ENCODE measurements around the gene PDGFRB. TPM values are rescaled to one million over a fixed set of nuclear protein-coding genes. Genes with fewer than 3 reads are reported as not detected.

Gene PDGFRB
- total and polyA plus RNA-seq, 9 of the 15 experiments (the other 6 are each of a cell fraction or from before 2014, with no cell fraction given): 0.01 to 1.5 (median 0.09) TPM; not detected in 3

DNA sequence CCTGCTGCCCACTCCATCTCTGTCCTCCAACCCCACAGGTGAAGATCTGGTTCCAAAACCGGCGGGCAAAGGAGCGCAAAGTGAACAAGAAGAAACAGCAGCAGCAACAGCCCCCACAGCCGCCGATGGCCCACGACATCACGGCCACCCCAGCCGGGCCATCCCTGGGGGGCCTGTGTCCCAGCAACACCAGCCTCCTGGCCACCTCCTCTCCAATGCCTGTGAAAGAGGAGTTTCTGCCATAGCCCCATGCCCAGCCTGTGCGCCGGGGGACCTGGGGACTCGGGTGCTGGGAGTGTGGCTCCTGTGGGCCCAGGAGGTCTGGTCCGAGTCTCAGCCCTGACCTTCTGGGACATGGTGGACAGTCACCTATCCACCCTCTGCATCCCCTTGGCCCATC is 27.8 kb upstream of the PDGFRB start (continued):
- TF ChIP-seq, protein P1, sequence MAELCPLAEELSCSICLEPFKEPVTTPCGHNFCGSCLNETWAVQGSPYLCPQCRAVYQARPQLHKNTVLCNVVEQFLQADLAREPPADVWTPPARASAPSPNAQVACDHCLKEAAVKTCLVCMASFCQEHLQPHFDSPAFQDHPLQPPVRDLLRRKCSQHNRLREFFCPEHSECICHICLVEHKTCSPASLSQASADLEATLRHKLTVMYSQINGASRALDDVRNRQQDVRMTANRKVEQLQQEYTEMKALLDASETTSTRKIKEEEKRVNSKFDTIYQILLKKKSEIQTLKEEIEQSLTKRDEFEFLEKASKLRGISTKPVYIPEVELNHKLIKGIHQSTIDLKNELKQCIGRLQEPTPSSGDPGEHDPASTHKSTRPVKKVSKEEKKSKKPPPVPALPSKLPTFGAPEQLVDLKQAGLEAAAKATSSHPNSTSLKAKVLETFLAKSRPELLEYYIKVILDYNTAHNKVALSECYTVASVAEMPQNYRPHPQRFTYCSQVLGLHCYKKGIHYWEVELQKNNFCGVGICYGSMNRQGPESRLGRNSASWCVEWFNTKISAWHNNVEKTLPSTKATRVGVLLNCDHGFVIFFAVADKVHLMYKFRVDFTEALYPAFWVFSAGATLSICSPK (IDR thresholded peaks at IDR 0.05; ENCODE audit: borderline replicate concordance): no peak

DNA sequence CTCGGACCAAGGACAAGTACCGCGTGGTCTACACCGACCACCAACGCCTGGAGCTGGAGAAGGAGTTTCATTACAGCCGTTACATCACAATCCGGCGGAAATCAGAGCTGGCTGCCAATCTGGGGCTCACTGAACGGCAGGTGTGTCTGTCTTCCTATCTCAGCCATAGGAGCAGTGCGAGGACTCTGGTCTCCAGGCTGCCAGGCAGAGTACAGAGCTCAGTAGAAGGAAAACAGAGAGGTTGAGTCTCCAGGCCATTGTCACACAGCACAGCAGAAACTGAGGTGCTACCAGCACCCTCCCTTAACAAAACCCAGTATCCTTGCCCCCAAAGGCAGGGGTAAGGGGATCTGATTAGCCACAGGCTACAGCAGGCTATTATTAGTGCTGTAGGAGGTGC is 27.1 kb upstream of the PDGFRB start:
- no peak for FAIRE-seq
- BruUV-seq (replicated peaks): no TSS peak
- CTCF ChIA-PET (ENCODE audit: low intra/inter-chr PET ratio): no interaction called here
- TF ChIP-seq NR2C1 (IDR thresholded peaks at IDR 0.05) (no peak), NR2C1 (tag; IDR thresholded peaks at IDR 0.05) (no peak), KDM1A (IDR thresholded peaks at IDR 0.05) (peak in 1 of 2 experiments; percentile 61; a peak in 2 of 4 replicates), PYGO2 (tag; IDR thresholded peaks at IDR 0.05) (no peak), PTBP1 (IDR thresholded peaks at IDR 0.05; ENCODE audit: low read depth, low read length) (peak; percentile 83; the same call in 1 of the 2 replicates), ZFP36 (IDR thresholded peaks at IDR 0.05; ENCODE audit: low read depth, low read length, partially characterized antibody) (peak; percentile 90), DACH1 (IDR thresholded peaks at IDR 0.05; ENCODE audit: partially characterized antibody) (peak; percentile 18), HDAC2 (IDR thresholded peaks at IDR 0.05) (peak; percentile 61; the same call in 1 of the 2 replicates), FOXA3 (CRISPR knock-in tag; conservative IDR thresholded peaks at IDR 0.05 in 1 of 2, IDR thresholded peaks at IDR 0.05 in 1 of 2) (peak in 1 of 2 experiments; percentile 19; a peak in 1 of 4 replicates), BCOR (IDR thresholded peaks at IDR 0.05) (peak; percentile 82), RBM25 (IDR thresholded peaks at IDR 0.05; ENCODE audit: low read depth, low read length, severe bottlenecking) (peak; percentile 90)
- TF ChIP-seq, protein P2, sequence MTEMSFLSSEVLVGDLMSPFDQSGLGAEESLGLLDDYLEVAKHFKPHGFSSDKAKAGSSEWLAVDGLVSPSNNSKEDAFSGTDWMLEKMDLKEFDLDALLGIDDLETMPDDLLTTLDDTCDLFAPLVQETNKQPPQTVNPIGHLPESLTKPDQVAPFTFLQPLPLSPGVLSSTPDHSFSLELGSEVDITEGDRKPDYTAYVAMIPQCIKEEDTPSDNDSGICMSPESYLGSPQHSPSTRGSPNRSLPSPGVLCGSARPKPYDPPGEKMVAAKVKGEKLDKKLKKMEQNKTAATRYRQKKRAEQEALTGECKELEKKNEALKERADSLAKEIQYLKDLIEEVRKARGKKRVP (CRISPR knock-in tag; IDR thresholded peaks at IDR 0.05): no peak
- TF ChIP-seq, protein P3, sequence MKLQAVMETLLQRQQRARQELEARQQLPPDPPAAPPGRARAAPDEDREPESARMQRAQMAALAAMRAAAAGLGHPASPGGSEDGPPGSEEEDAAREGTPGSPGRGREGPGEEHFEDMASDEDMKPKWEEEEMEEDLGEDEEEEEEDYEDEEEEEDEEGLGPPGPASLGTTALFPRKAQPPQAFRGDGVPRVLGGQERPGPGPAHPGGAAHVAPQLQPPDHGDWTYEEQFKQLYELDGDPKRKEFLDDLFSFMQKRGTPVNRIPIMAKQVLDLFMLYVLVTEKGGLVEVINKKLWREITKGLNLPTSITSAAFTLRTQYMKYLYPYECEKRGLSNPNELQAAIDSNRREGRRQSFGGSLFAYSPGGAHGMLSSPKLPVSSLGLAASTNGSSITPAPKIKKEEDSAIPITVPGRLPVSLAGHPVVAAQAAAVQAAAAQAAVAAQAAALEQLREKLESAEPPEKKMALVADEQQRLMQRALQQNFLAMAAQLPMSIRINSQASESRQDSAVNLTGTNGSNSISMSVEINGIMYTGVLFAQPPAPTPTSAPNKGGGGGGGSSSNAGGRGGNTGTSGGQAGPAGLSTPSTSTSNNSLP (IDR thresholded peaks at IDR 0.05; ENCODE audit: borderline replicate concordance, low read depth, low read length): no peak

More for the DNA sequence above, 27.1 kb upstream of the PDGFRB start:
- Histone ChIP-seq H3K4me2 (ENCODE audit: insufficient read depth, low read length) (no peak overlapping the region), H3K27me3 (ENCODE audit: control insufficient read depth in 2 of 2, insufficient read depth in 2 of 2, low read length in 2 of 2) (peaks cover 11 to 54% of the 10 kb centered on the region in 2 experiments), H3K9me1 (ENCODE audit: control insufficient read depth, insufficient read depth, low read length) (no peaks in the 10 kb centered on the region), H3K27ac (ENCODE audit: extremely low read depth, low read depth, low read length) (no peak overlapping the region), H3K9me3 (replicated peaks; ENCODE audit: control insufficient read depth, insufficient read depth, low read depth, low read length) (no peaks in the 10 kb centered on the region), H2AFZ (ENCODE audit: low read depth, low read length) (no peak overlapping the region), H3K79me2 (ENCODE audit: control insufficient read depth, insufficient read depth, low read length) (no peaks in the 10 kb centered on the region), H3K4me1 (replicated peaks in 1 of 2; ENCODE audit: control insufficient read depth in 2 of 2, insufficient read depth in 2 of 2, low read length in 2 of 2) (peaks cover 0 to 4% of the 10 kb centered on the region in 2 experiments; a peak in 2 of 5 replicates), H3K9ac (ENCODE audit: insufficient read depth in 1 of 2, low read depth in 2 of 2, low read length in 2 of 2) (no peak overlapping the region; a peak in 1 of 4 replicates), H3K4me3 (no peak overlapping the region), H3K36me3 (ENCODE audit: control insufficient read depth, insufficient read depth, low read length) (no peaks in the 10 kb centered on the region), H4K20me1 (replicated peaks; ENCODE audit: control insufficient read depth, insufficient read depth, low read length) (0 out of 2 replicates have a peak, but pooled peaks cover 3% of the 10 kb centered on the region)
- intact Hi-C loops (cut with micrococcal nuclease) (no loop called here), in situ Hi-C loops (cut with MboI) (no loop called here)
- POLR2A ChIA-PET: interaction anchor here (0.8 to 1.4 kb wide), 2 partner anchors 10 to 17 kb away, joined by 3 to 5 read pairs; no protein-coding TSS in a partner anchor
- DNase-seq (ENCODE audit: extremely low read depth in 1 of 4, low spot score in 3 of 4): no peak
- ATAC-seq: no peak
- 11% methylated on average over 9 of the region's 10 CpGs for WGBS (ENCODE audit: insufficient coverage, low coverage, missing lambda C conversion rate)
